OCI-LY1 (cell line): Measurements from ENCODE around the gene TEX9.

Source experiments
- H2AFZ ChIP-seq: fragments of 200-600 bp; sonication (generic), shearing (Covaris generic); 2 replicates; pipeline ENCODE4 v1.6.0; 2014; ENCODE audit warnings: antibody characterized with exemption, mild to moderate bottlenecking, low read length
- H3F3A ChIP-seq: fragments of 200-600 bp; sonication (generic), shearing (Covaris generic); 2 replicates; pipeline ENCODE4 v1.6.0; 2014; ENCODE audit warnings: mild to moderate bottlenecking, antibody characterized with exemption, low read length, moderate library complexity; ENCODE audit not compliant: insufficient read depth
- H3K27ac ChIP-seq: fragments of 200-600 bp; sonication (generic); 2 replicates; pipeline ENCODE4 v1.5.1; 2014; ENCODE audit warnings: low read length, mixed run types, mild to moderate bottlenecking, low read depth; ENCODE audit not compliant: poor library complexity, severe bottlenecking
- H3K27me3 ChIP-seq: fragments of 200-600 bp; sonication (generic); 2 replicates; pipeline ENCODE4 v1.6.0; 2014; ENCODE audit warnings: antibody characterized with exemption, mild to moderate bottlenecking, low read length, moderate library complexity; ENCODE audit not compliant: insufficient read depth
- H3K36me3 ChIP-seq: fragments of 200-600 bp; sonication (generic); 2 replicates; pipeline ENCODE4 v1.6.1; 2014; ENCODE audit warnings: mild to moderate bottlenecking, antibody characterized with exemption, low read length, moderate library complexity, mixed read lengths; ENCODE audit not compliant: insufficient read depth
- H3K4me1 ChIP-seq: fragments of 200-600 bp; sonication (generic); 2 replicates; pipeline ENCODE4 v1.5.1; 2014; ENCODE audit warnings: mild to moderate bottlenecking, low read length, moderate library complexity; ENCODE audit not compliant: insufficient read depth, severe bottlenecking
- H3K4me2 ChIP-seq: fragments of 200-600 bp; sonication (generic), shearing (Covaris generic); 2 replicates; pipeline ENCODE4 v1.6.1; 2014; ENCODE audit warnings: low read length
- H3K4me3 ChIP-seq: fragments of 200-600 bp; sonication (generic); 2 replicates; pipeline ENCODE4 v1.5.1; 2014; ENCODE audit warnings: low read length, low read depth, mild to moderate bottlenecking, mixed read lengths; ENCODE audit not compliant: poor library complexity, severe bottlenecking
- H3K79me2 ChIP-seq: fragments of 200-600 bp; shearing (Covaris generic); 2 replicates; pipeline ENCODE4 v1.6.1; 2016; ENCODE audit warnings: mixed run types, low read length, mixed read lengths; ENCODE audit not compliant: insufficient read depth
- H3K9ac ChIP-seq: fragments of 200-600 bp; sonication (generic), shearing (Covaris generic); 2 replicates; pipeline ENCODE4 v1.6.1; 2014; ENCODE audit warnings: mild to moderate bottlenecking, low read length, mixed read lengths
- H3K9me2 ChIP-seq: fragments of 200-600 bp; sonication (generic), shearing (Covaris generic); 2 replicates; pipeline ENCODE4 v1.6.1; 2014; ENCODE audit warnings: low read depth, mild to moderate bottlenecking, low read length, mixed read lengths
- H3K9me3 ChIP-seq: fragments of 200-600 bp; shearing (Covaris generic); 2 replicates; pipeline ENCODE4 v1.6.1; 2014; ENCODE audit warnings: low read length, mixed read lengths
- H4K20me1 ChIP-seq: fragments of 200-600 bp; sonication (generic), shearing (Covaris generic); 2 replicates; pipeline ENCODE4 v1.6.0; 2016; ENCODE audit warnings: mild to moderate bottlenecking, low read length; ENCODE audit not compliant: insufficient read depth
- CTCF ChIP-seq: fragments of 200-600 bp; sonication (generic), shearing (Covaris generic); IDR thresholded peaks from 2 replicates; pipeline ENCODE4 v1.5.1; 2017; ENCODE audit warnings: mild to moderate bottlenecking, antibody characterized with exemption, low read length, moderate library complexity, mixed read lengths
- EZH2 ChIP-seq: fragments of 200-600 bp; sonication (generic), shearing (Covaris generic); IDR thresholded peaks from 2 replicates; pipeline ENCODE4 v1.8.0; 2017; ENCODE audit warnings: borderline replicate concordance, mixed run types, mild to moderate bottlenecking, antibody characterized with exemption, low read length, moderate library complexity, mixed read lengths

TEX9 gene

GRCh38 chr15:56383010-56383409, 17.8 kb downstream of the TEX9 start:
- TF ChIP-seq CTCF, result no peak
- TF ChIP-seq EZH2, result no peak
- no peak overlapping the region for H3K4me2 ChIP-seq
- no peaks in the 10 kb centered on the region for H3K79me2 ChIP-seq
- H3K27me3 ChIP-seq, result no peaks in the 10 kb centered on the region
- no peaks in the 10 kb centered on the region for H3K9me3 ChIP-seq
- no peak overlapping the region for H3K4me3 ChIP-seq
- no peaks in the 10 kb centered on the region for H3F3A ChIP-seq
- H3K9ac ChIP-seq, result no peak overlapping the region
- no peaks in the 10 kb centered on the region for H3K4me1 ChIP-seq
- no peak overlapping the region for H3K27ac ChIP-seq
- H3K9me2 ChIP-seq, result no peaks in the 10 kb centered on the region
- H3K36me3 ChIP-seq, result no peaks in the 10 kb centered on the region
- no peaks in the 10 kb centered on the region for H4K20me1 ChIP-seq
- no peak overlapping the region for H2AFZ ChIP-seq

GRCh38 chr15:56385908-56386307, 20.7 kb downstream of the TEX9 start:
- no peak overlapping the region for H3K9ac ChIP-seq
- no peak overlapping the region for H2AFZ ChIP-seq
- TF ChIP-seq CTCF (no peak), EZH2 (no peak)

GRCh38 chr15:56390739-56391267, 25.6 kb downstream of the TEX9 start:
- Histone ChIP-seq H3F3A (no peaks in the 10 kb centered on the region), H3K9me3 (no peaks in the 10 kb centered on the region), H3K79me2 (no peaks in the 10 kb centered on the region), H3K27ac (no peak overlapping the region), H3K4me3 (no peak overlapping the region), H4K20me1 (no peaks in the 10 kb centered on the region), H3K9ac (no peak overlapping the region), H3K27me3 (no peaks in the 10 kb centered on the region), H3K36me3 (no peaks in the 10 kb centered on the region), H2AFZ (no peak overlapping the region), H3K4me2 (no peak overlapping the region), H3K9me2 (peaks cover 2% of the 10 kb centered on the region; the same call in 1 of the 2 replicates), H3K4me1 (no peaks in the 10 kb centered on the region)
- no peak for TF ChIP-seq CTCF
- TF ChIP-seq EZH2, result no peak

More at GRCh38 chr15:56385908-56386307, 20.7 kb downstream of the TEX9 start:
- Histone ChIP-seq H3K4me3 (no peak overlapping the region), H4K20me1 (no peaks in the 10 kb centered on the region), H3K27ac (no peak overlapping the region), H3F3A (no peaks in the 10 kb centered on the region), H3K4me2 (no peak overlapping the region), H3K36me3 (no peaks in the 10 kb centered on the region), H3K9me2 (no peaks in the 10 kb centered on the region), H3K4me1 (no peaks in the 10 kb centered on the region), H3K9me3 (no peaks in the 10 kb centered on the region), H3K79me2 (no peaks in the 10 kb centered on the region), H3K27me3 (no peaks in the 10 kb centered on the region)
